IMR-90 (cell line): ENCODE measurements around the gene CUL7. TPM values are rescaled to one million over a fixed set of nuclear protein-coding genes. Genes with fewer than 3 reads are reported as not detected.
A peak's percentile ranks its signal among the peaks of the same experiment; 100 is the strongest.

Experiments
- ATAC-seq: fragments of 200-7000 bp; cut with Tn5 transposase; 2 replicates; pipeline ENCODE4 v1.9.1; 2020; ENCODE audit warnings: low read depth, mild to moderate bottlenecking, moderate library complexity
- BruUV-seq: library from RNA; stranded (reverse); fragments of 400-500 nt; replicated peaks from 2 replicates; lab custom pipeline; 2021; lab: Mats Ljungman, UMichigan
- CTCF ChIA-PET: fragments of 300-600 bp; formaldehyde crosslinking; extraction: SDS; loops from one replicate; lab custom pipeline; 2021; ENCODE audit warnings: antibody characterized with exemption; lab: Yijun Ruan, JAX
- POLR2A ChIA-PET: fragments of 300-600 bp; sonication (Branson Sonifier 250); formaldehyde crosslinking; loops from one replicate; lab custom pipeline; 2022; ENCODE audit warnings: antibody characterized with exemption; ENCODE audit not compliant: unreplicated experiment; lab: Charles Lee
- DNase-seq: peaks from one replicate; pipeline ENCODE4 v3.0.0; 2013
- H2AFZ ChIP-seq: replicated peaks from 2 replicates; pipeline ENCODE3; 2013; ENCODE audit warnings: low read length, mild to moderate bottlenecking; ENCODE audit not compliant: poor library complexity
- H2AK5ac ChIP-seq: 2 replicates; pipeline ENCODE4 v1.6.1; 2013; ENCODE audit warnings: low read depth, low read length, inconsistent platforms
- H2AK9ac ChIP-seq: replicated peaks from 2 replicates; pipeline ENCODE3; 2013; ENCODE audit warnings: mild to moderate bottlenecking, low read depth, low read length, moderate library complexity; ENCODE audit not compliant: poor library complexity
- H2BK120ac ChIP-seq: 2 replicates; pipeline ENCODE4 v1.6.1; 2013; ENCODE audit warnings: low read depth, low read length, inconsistent platforms
- H2BK15ac ChIP-seq: 3 replicates; pipeline ENCODE4 v1.6.1; 2013; ENCODE audit warnings: low read depth, low read length, inconsistent platforms
- H2BK20ac ChIP-seq: 2 replicates; pipeline ENCODE4 v1.6.1; 2013; ENCODE audit warnings: low read depth, mild to moderate bottlenecking, inconsistent platforms, low read length, moderate library complexity
- H2BK5ac ChIP-seq: 2 replicates; pipeline ENCODE4 v1.6.1; 2013; ENCODE audit warnings: mild to moderate bottlenecking, low read depth, low read length, inconsistent platforms; ENCODE audit not compliant: poor library complexity, severe bottlenecking
- H3K14ac ChIP-seq: replicated peaks from 2 replicates; pipeline ENCODE4 v1.6.1; 2013; ENCODE audit warnings: low read depth, low read length, inconsistent platforms
- H3K18ac ChIP-seq: 2 replicates; pipeline ENCODE4 v1.6.1; 2013; ENCODE audit warnings: low read depth, low read length, control low read depth
- H3K23ac ChIP-seq: 2 replicates; pipeline ENCODE4 v1.6.1; 2013; ENCODE audit warnings: low read depth, low read length, inconsistent platforms
- H3K27ac ChIP-seq: 2 replicates; pipeline ENCODE4 v1.5.1; 2013; ENCODE audit warnings: mild to moderate bottlenecking, control low read depth, low read length; ENCODE audit not compliant: insufficient read depth
- H3K27me3 ChIP-seq: 2 replicates; pipeline ENCODE4 v1.6.1; 2013; ENCODE audit warnings: low read length; ENCODE audit not compliant: control insufficient read depth, insufficient read depth
- H3K36me3 ChIP-seq: 2 replicates; pipeline ENCODE4 v1.6.1; 2013; ENCODE audit warnings: low read length, mixed read lengths; ENCODE audit not compliant: control insufficient read depth, insufficient read depth
- H3K4ac ChIP-seq: 2 replicates; pipeline ENCODE4 v1.6.1; 2013; ENCODE audit warnings: low read depth, low read length, inconsistent platforms
- H3K4me1 ChIP-seq: 2 replicates; pipeline ENCODE4 v1.6.1; 2013; ENCODE audit warnings: low read length, mixed read lengths; ENCODE audit not compliant: control insufficient read depth, insufficient read depth
- H3K4me2 ChIP-seq: 2 replicates; pipeline ENCODE4 v1.6.1; 2013; ENCODE audit warnings: low read depth, mild to moderate bottlenecking, control low read depth, low read length, moderate library complexity
- H3K4me3 ChIP-seq: 2 replicates; pipeline ENCODE4 v1.5.1; 2013; ENCODE audit warnings: low read depth, mild to moderate bottlenecking, control low read depth, low read length, moderate library complexity; ENCODE audit not compliant: insufficient read depth
- H3K56ac ChIP-seq: 2 replicates; pipeline ENCODE4 v1.6.1; 2013; ENCODE audit warnings: low read length, inconsistent platforms; ENCODE audit not compliant: insufficient read depth; ENCODE audit errors: extremely low read depth
- H3K79me1 ChIP-seq, 2 experiments: 2 replicates each; pipeline ENCODE4 v1.6.1; 2013; ENCODE audit warnings: low read length in 2 of 2, inconsistent platforms in 1 of 2, low read depth in 1 of 2
- H3K9ac ChIP-seq: 2 replicates; pipeline ENCODE4 v1.6.1; 2013; ENCODE audit warnings: low read depth, low read length, control low read depth
- H3K9me1 ChIP-seq: 2 replicates; pipeline ENCODE4 v1.6.1; 2013; ENCODE audit warnings: low read length, inconsistent platforms; ENCODE audit not compliant: insufficient read depth
- H3K9me3 ChIP-seq: 2 replicates; pipeline ENCODE4 v1.6.1; 2013; ENCODE audit warnings: low read length; ENCODE audit not compliant: control insufficient read depth, insufficient read depth
- H4K20me1 ChIP-seq: 2 replicates; pipeline ENCODE4 v1.6.1; 2013; ENCODE audit warnings: low read length, inconsistent platforms; ENCODE audit not compliant: insufficient read depth
- H4K5ac ChIP-seq: 2 replicates; pipeline ENCODE4 v1.6.1; 2013; ENCODE audit warnings: mild to moderate bottlenecking, low read depth, low read length, control low read depth
- H4K8ac ChIP-seq, 2 experiments: 2 replicates each; pipeline ENCODE4 v1.6.1; 2013; ENCODE audit warnings: low read depth in 2 of 2, low read length in 2 of 2, control low read depth in 1 of 2, inconsistent platforms in 1 of 2
- H4K91ac ChIP-seq: 2 replicates; pipeline ENCODE4 v1.6.1; 2013; ENCODE audit warnings: low read depth, low read length, inconsistent platforms; ENCODE audit not compliant: insufficient read depth
- BHLHE40 ChIP-seq: fragments of 150-350 bp; IDR thresholded peaks from 2 replicates; pipeline ENCODE4 v1.6.1; 2016; ENCODE audit warnings: mild to moderate bottlenecking, low read depth, low read length
- CEBPB ChIP-seq: IDR thresholded peaks from 2 replicates; pipeline ENCODE4 v1.6.1; 2012; ENCODE audit warnings: low read depth, low read length, improper control_type of control experiment
- CHD1 ChIP-seq: IDR thresholded peaks from 2 replicates; pipeline ENCODE4 v1.6.1; 2012; ENCODE audit warnings: low read depth, low read length, improper control_type of control experiment
- CTCF ChIP-seq: conservative IDR thresholded peaks from 2 replicates; pipeline ENCODE4 v1.5.1; 2012; ENCODE audit warnings: mild to moderate bottlenecking, low read depth, low read length, improper control_type of control experiment
- ELK1 ChIP-seq: fragments of 150-350 bp; IDR thresholded peaks from 2 replicates; pipeline ENCODE4 v1.6.1; 2016; ENCODE audit warnings: low read depth, mild to moderate bottlenecking, low read length, moderate library complexity, borderline replicate concordance
- FOS ChIP-seq: fragments of 150-350 bp; IDR thresholded peaks from 2 replicates; pipeline ENCODE4 v1.6.1; 2016; ENCODE audit warnings: low read depth, low read length
- MAZ ChIP-seq: IDR thresholded peaks from 2 replicates; pipeline ENCODE4 v1.6.1; 2012; ENCODE audit warnings: low read depth, mild to moderate bottlenecking, low read length, improper control_type of control experiment, moderate library complexity, borderline replicate concordance
- MXI1 ChIP-seq: IDR thresholded peaks from 2 replicates; pipeline ENCODE4 v1.6.1; 2012; ENCODE audit warnings: low read depth, mild to moderate bottlenecking, low read length, moderate library complexity, borderline replicate concordance
- NFE2L2 ChIP-seq: fragments of 150-350 bp; IDR thresholded peaks from 2 replicates; pipeline ENCODE4 v1.6.1; 2016; ENCODE audit warnings: low read depth, mild to moderate bottlenecking, low read length
- POLR2A ChIP-seq: IDR thresholded peaks from 2 replicates; pipeline ENCODE4 v1.6.1; 2012; ENCODE audit warnings: mild to moderate bottlenecking, low read depth, low read length
- RAD21 ChIP-seq: IDR thresholded peaks from 2 replicates; pipeline ENCODE4 v1.6.1; 2012; ENCODE audit warnings: low read length, improper control_type of control experiment
- RCOR1 ChIP-seq: IDR thresholded peaks from 2 replicates; pipeline ENCODE4 v1.6.1; 2012; ENCODE audit warnings: mild to moderate bottlenecking, low read length, improper control_type of control experiment; ENCODE audit not compliant: insufficient replicate concordance
- RFX5 ChIP-seq: IDR thresholded peaks from 2 replicates; pipeline ENCODE4 v1.8.0; 2012; ENCODE audit warnings: low read depth, mild to moderate bottlenecking, low read length, moderate library complexity
- USF2 ChIP-seq: fragments of 150-350 bp; IDR thresholded peaks from 2 replicates; pipeline ENCODE4 v1.6.1; 2017; ENCODE audit warnings: mild to moderate bottlenecking, antibody characterized with exemption, low read length, low read depth
- WGBS, 2 experiments: methylation state at CpG; one replicate each; pipeline versions ENCODE4 v1.1.5 to v1.1.7; 2013; ENCODE audit warnings: missing lambda C conversion rate in 2 of 2; ENCODE audit not compliant: insufficient read length in 1 of 2; ENCODE audit errors: extremely low coverage in 2 of 2; 5-methylcytosine and 5-hydroxymethylcytosine counted together
- dilution Hi-C: fragments of 300-500 bp; cut with HindIII; formaldehyde crosslinking; loops from one replicate; pipeline ENCODE4 v1.14.3; 2018; ENCODE audit warnings: low sequenced_read_pairs; ENCODE audit not compliant: unreplicated experiment
- in situ Hi-C: fragments of 300-500 bp; cut with MboI; formaldehyde crosslinking; loops from 3 replicates; pipeline ENCODE4 v1.14.3; 2019; ENCODE audit warnings: low sequenced_read_pairs, inconsistent platforms, mixed read lengths
- intact Hi-C: fragments of 100-400 bp; cut with micrococcal nuclease; formaldehyde crosslinking; loops from 2 replicates; pipeline ENCODE4 v1.10.0; 2022
- polyA plus RNA-seq, 3 experiments: library from polyadenylated mRNA; depleted of rRNA; stranded (reverse); fragments of >200 nt; gene quantifications; 2 replicates each; pipeline ENCODE4 v1.2.3, GENCODE V29; 2012; ENCODE audit warnings: low replicate concordance in 1 of 3
- total RNA-seq: library from RNA; depleted of rRNA; stranded (reverse); fragments of >200 nt; gene quantifications from 2 replicates; pipeline ENCODE4 v1.2.3, GENCODE V29; 2012

The CUL7 gene
- total and polyA plus RNA-seq, 2 of the 4 experiments (the other 2 are of a cell fraction), result 38.0 to 39.3 TPM

GRCh38 chr6:43016176-43016942 lies 37.3 kb downstream of the CUL7 start:
- peaks cover 12 to 77% of the 10 kb centered on the region in 2 experiments for H3K79me1 ChIP-seq
- H2BK20ac ChIP-seq, result no peak overlapping the region
- no peak overlapping the region for H3K9ac ChIP-seq
- peaks cover 35% of the 10 kb centered on the region for H3K36me3 ChIP-seq
- H2BK5ac ChIP-seq, result no peak overlapping the region
- peak overlapping the region; percentile 18 for H2AK9ac ChIP-seq
- no peak overlapping the region for H3K56ac ChIP-seq
- no peak overlapping the region for H3K14ac ChIP-seq
- ChIA-PET POLR2A (no interaction called here), CTCF (no interaction called here)
- H3K4me1 ChIP-seq, result peaks cover 15% of the 10 kb centered on the region
- H4K20me1 ChIP-seq, result no peaks in the 10 kb centered on the region; the same call in 1 of the 2 replicates
- no peak overlapping the region for H4K5ac ChIP-seq
- no peak overlapping the region for H2BK120ac ChIP-seq
- H2AFZ ChIP-seq, result no peak overlapping the region
- dilution Hi-C loops (no loop called here), in situ Hi-C loops (no loop called here), intact Hi-C loops (no loop called here)
- 87% methylated on average over 3 of the region's 7 CpGs; no CpG with 5 or more reads in 1 of the 2 experiments for WGBS, 2 experiments
- no peak overlapping the region for H3K4me2 ChIP-seq
- no peak overlapping the region for H3K4ac ChIP-seq
- no peak overlapping the region for H4K8ac ChIP-seq
- no TSS peak for BruUV-seq
- no peak overlapping the region for H2BK15ac ChIP-seq
- TF ChIP-seq CHD1, result no peak
- no peak for TF ChIP-seq RAD21
- no peak for TF ChIP-seq USF2
- TF ChIP-seq CTCF, result no peak
- no peak for TF ChIP-seq BHLHE40
- no peak for TF ChIP-seq ELK1
- TF ChIP-seq RFX5, result no peak
- no peak for TF ChIP-seq FOS
- no peak for TF ChIP-seq CEBPB
- no peak for TF ChIP-seq RCOR1
- no peak for TF ChIP-seq NFE2L2
- TF ChIP-seq POLR2A, result no peak
- no peak for TF ChIP-seq MXI1
- TF ChIP-seq MAZ, result no peak
- no peak overlapping the region for H3K27ac ChIP-seq
- H3K4me3 ChIP-seq, result no peak overlapping the region
- no peak overlapping the region for H3K18ac ChIP-seq
- H4K91ac ChIP-seq, result no peak overlapping the region
- no peaks in the 10 kb centered on the region for H3K27me3 ChIP-seq
- H3K9me1 ChIP-seq, result peaks cover 3% of the 10 kb centered on the region
- no peak overlapping the region for H2AK5ac ChIP-seq
- peak overlapping the region; percentile 13; the same call in 1 of the 2 replicates for H3K23ac ChIP-seq
- H3K9me3 ChIP-seq, result no peaks in the 10 kb centered on the region
- ATAC-seq (no peak), DNase-seq (no peak)
